GM12872 (cell line): Measurements from ENCODE around the gene RTEL1.

Source experiments
- TF ChIP-seq, protein P1 (sequence below): IDR thresholded peaks from 3 replicates; pipeline ENCODE4 v1.5.1; 2011; ENCODE audit warnings: low read depth, mild to moderate bottlenecking, low read length, moderate library complexity; ENCODE audit not compliant: insufficient read depth

Gene RTEL1

GRCh38 chr20:63739130-63740069 lies 81.3 kb downstream of the RTEL1 start, which contains the start of gene SLC2A4RG:
SLC2A4RG (plus strand) TSS chr20:63739776; CDS start chr20:63739913, 137 bp downstream.
- TF ChIP-seq, protein P1, sequence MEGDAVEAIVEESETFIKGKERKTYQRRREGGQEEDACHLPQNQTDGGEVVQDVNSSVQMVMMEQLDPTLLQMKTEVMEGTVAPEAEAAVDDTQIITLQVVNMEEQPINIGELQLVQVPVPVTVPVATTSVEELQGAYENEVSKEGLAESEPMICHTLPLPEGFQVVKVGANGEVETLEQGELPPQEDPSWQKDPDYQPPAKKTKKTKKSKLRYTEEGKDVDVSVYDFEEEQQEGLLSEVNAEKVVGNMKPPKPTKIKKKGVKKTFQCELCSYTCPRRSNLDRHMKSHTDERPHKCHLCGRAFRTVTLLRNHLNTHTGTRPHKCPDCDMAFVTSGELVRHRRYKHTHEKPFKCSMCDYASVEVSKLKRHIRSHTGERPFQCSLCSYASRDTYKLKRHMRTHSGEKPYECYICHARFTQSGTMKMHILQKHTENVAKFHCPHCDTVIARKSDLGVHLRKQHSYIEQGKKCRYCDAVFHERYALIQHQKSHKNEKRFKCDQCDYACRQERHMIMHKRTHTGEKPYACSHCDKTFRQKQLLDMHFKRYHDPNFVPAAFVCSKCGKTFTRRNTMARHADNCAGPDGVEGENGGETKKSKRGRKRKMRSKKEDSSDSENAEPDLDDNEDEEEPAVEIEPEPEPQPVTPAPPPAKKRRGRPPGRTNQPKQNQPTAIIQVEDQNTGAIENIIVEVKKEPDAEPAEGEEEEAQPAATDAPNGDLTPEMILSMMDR: no peak

DNA sequence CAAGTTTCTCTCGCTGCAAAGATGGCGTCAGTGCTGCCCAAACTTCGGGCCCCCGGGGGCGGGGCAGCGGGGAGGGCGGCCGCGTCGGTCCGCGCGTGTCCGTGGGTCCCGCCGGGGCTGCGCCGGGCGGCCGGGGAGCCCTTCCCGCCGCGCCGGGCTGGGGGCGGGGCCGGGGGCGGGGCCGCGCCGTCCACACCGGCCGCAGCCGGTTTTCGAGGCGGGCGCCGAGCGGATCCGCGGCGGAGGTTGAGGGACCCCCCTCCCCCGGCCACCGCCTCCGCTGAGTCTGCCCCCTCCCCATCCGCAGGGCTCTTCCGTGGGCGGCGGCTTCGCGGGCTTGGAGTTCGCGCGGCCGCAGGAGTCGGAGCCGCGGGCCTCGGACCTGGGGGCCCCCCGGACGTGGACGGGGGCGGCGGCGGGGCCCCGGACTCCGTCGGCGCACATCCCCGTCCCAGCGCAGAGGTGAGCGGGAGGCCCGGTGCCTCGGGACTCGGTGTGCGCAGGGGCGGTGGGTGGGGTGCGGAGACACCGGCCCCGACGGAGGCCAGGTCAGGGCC lies 82.0 kb downstream of the RTEL1 start:
- TF ChIP-seq, protein P1: no peak

- TF ChIP-seq, protein P1: 0 out of 3 replicates have a peak, but pooled peaks have one; percentile 4
Observed at GRCh38 chr20:63740627-63741353, 82.7 kb downstream of the RTEL1 start.

GRCh38 chr20:63741354-63741675 lies 83.2 kb downstream of the RTEL1 start:
- TF ChIP-seq, protein P1: no peak

GRCh38 chr20:63741676-63742380 lies 83.7 kb downstream of the RTEL1 start:
- TF ChIP-seq, protein P1: no peak

DNA sequence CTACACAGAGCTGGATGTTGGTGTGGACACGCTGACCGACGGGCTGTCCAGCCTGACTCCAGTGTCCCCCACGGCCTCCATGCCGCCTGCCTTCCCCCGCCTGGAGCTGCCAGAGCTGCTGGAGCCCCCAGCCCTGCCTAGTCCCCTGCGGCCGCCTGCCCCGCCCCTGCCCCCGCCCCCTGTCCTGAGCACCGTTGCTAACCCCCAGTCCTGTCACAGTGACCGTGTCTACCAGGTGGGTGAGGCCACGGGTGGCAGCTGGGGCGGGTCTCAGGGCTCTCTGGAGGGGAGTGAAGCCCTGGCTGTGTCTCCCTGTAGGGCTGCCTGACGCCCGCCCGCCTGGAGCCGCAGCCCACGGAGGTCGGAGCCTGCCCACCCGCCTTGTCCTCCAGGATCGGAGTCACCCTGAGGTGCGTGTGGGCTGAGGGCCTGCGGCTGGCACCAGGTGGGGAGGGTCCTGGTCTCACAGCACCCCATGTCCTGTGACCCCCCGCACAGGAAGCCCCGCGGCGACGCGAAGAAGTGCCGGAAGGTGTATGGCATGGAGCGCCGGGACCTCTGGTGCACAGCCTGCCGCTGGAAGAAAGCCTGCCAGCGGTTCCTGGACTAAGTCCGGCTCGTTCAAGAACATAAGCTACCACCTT lies 84.4 kb downstream of the RTEL1 start:
- TF ChIP-seq, protein P1: no peak
